DND-41 (cell line): Measurements from ENCODE around the gene LMAN2.

Experiments used
- EZH2 ChIP-seq: IDR thresholded peaks from 3 replicates; pipeline ENCODE4 v1.6.1; 2012; ENCODE audit warnings: borderline replicate concordance, low read depth, mild to moderate bottlenecking, moderate library complexity, low read length, inconsistent platforms; ENCODE audit not compliant: severe bottlenecking
- TF ChIP-seq, protein P1 (sequence below): IDR thresholded peaks from 2 replicates; pipeline ENCODE4 v1.5.1; 2012; ENCODE audit warnings: borderline replicate concordance, low read length, moderate library complexity, mild to moderate bottlenecking; ENCODE audit not compliant: poor library complexity, severe bottlenecking; ENCODE audit errors: extremely low read depth

DNA sequence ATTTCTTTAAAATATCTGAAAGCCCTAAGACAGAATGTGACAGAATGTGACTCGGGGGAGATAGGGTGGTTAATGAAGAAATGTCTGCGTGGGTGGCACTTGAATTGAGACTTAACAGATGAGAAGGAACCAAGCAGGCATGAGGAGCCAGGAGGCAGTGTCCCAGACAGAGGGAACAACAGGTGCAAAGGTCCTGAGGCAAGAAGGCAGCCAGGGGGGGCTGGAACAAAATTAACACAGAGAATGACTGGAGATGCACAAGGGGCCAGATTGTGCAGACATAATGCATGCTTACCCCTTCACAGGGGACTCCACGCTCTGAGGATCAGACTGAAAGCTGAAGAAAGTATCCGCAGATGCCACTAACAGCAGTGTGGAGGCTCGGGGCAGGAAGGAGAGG is 1.7 kb downstream of the LMAN2 start:
- TF ChIP-seq, protein P1, sequence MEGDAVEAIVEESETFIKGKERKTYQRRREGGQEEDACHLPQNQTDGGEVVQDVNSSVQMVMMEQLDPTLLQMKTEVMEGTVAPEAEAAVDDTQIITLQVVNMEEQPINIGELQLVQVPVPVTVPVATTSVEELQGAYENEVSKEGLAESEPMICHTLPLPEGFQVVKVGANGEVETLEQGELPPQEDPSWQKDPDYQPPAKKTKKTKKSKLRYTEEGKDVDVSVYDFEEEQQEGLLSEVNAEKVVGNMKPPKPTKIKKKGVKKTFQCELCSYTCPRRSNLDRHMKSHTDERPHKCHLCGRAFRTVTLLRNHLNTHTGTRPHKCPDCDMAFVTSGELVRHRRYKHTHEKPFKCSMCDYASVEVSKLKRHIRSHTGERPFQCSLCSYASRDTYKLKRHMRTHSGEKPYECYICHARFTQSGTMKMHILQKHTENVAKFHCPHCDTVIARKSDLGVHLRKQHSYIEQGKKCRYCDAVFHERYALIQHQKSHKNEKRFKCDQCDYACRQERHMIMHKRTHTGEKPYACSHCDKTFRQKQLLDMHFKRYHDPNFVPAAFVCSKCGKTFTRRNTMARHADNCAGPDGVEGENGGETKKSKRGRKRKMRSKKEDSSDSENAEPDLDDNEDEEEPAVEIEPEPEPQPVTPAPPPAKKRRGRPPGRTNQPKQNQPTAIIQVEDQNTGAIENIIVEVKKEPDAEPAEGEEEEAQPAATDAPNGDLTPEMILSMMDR: no peak
- no peak for TF ChIP-seq EZH2
